8988T (cell line): Measurements from ENCODE around the gene ADAM21.
"Not testable (repeated sequence)": the region's sequence is repeated elsewhere in the genome, so short reads cannot be mapped to it uniquely, and the experiment has no call there.

Experiments
- DNase-seq: peaks from one replicate; pipeline ENCODE4 v3.0.0; 2011

Gene ADAM21

GRCh38 chr14:70451874-70452273 is at the start of gene ADAM21:
ADAM21 (plus strand) TSS chr14:70452174; CDS start chr14:70457500, 5,326 bp downstream.
- no peak for DNase-seq

GRCh38 chr14:70403335-70403734 is 48.6 kb upstream of the ADAM21 start:
- not testable (repeated sequence) for DNase-seq

GRCh38 chr14:70406216-70406615 is 45.8 kb upstream of the ADAM21 start:
- DNase-seq = not testable (repeated sequence)

GRCh38 chr14:70407621-70408020 is 44.4 kb upstream of the ADAM21 start:
- no peak for DNase-seq

- no peak for DNase-seq
Observed at GRCh38 chr14:70415788-70416187, 36.2 kb upstream of the ADAM21 start.

GRCh38 chr14:70416338-70416724 is 35.6 kb upstream of the ADAM21 start:
- no peak for DNase-seq

- peak; percentile 66 for DNase-seq
Observed at GRCh38 chr14:70416725-70417349, 35.1 kb upstream of the ADAM21 start, which contains the start of gene SYNJ2BP. SYNJ2BP (minus strand) TSS chr14:70417090; CDS start chr14:70416963, 127 bp downstream.

GRCh38 chr14:70419270-70419931 is 32.6 kb upstream of the ADAM21 start:
- not testable (repeated sequence) for DNase-seq

GRCh38 chr14:70422538-70422937 is 29.4 kb upstream of the ADAM21 start:
- DNase-seq = no peak

- DNase-seq = no peak
Observed at GRCh38 chr14:70425354-70425753, 26.6 kb upstream of the ADAM21 start.

GRCh38 chr14:70426555-70426954 is 25.4 kb upstream of the ADAM21 start:
- not testable (repeated sequence) for DNase-seq

GRCh38 chr14:70436867-70437266 is 15.1 kb upstream of the ADAM21 start:
- no peak for DNase-seq

GRCh38 chr14:70441641-70442040 is 10.3 kb upstream of the ADAM21 start:
- DNase-seq = no peak

GRCh38 chr14:70442750-70443149 is 9.2 kb upstream of the ADAM21 start:
- no peak for DNase-seq

- DNase-seq = no peak
Observed at GRCh38 chr14:70448633-70449340, 3.2 kb upstream of the ADAM21 start.

GRCh38 chr14:70454731-70455130 is 2.8 kb downstream of the ADAM21 start:
- DNase-seq = no peak

GRCh38 chr14:70468731-70469130 is 16.8 kb downstream of the ADAM21 start:
- DNase-seq = no peak

GRCh38 chr14:70470863-70471563 is 19.0 kb downstream of the ADAM21 start:
- not testable (repeated sequence) for DNase-seq

GRCh38 chr14:70472253-70473159 is 20.5 kb downstream of the ADAM21 start:
- no peak for DNase-seq

GRCh38 chr14:70473825-70474224 is 21.9 kb downstream of the ADAM21 start:
- no peak for DNase-seq

GRCh38 chr14:70475459-70475858 is 23.5 kb downstream of the ADAM21 start:
- DNase-seq = not testable (repeated sequence)
